Neuronal stem cell (in vitro differentiated cells): Measurements from ENCODE around the gene HGD.

Experiments used
- DNase-seq: peaks from one replicate; pipeline ENCODE4 v3.0.0-alpha.2; 2013; ENCODE audit warnings: low spot score
- H2AFZ ChIP-seq: one replicate; pipeline ENCODE4 v1.6.1; 2013; ENCODE audit warnings: mild to moderate bottlenecking, low read length, inconsistent platforms
- H2AK5ac ChIP-seq: 2 replicates; pipeline ENCODE4 v1.6.1; 2013; ENCODE audit warnings: low read depth, mild to moderate bottlenecking, inconsistent platforms, low read length, moderate library complexity, mixed read lengths
- H2BK120ac ChIP-seq: 2 replicates; pipeline ENCODE4 v1.6.1; 2013; ENCODE audit warnings: low read depth, mild to moderate bottlenecking, inconsistent platforms, low read length, moderate library complexity, mixed read lengths
- H2BK12ac ChIP-seq: one replicate; pipeline ENCODE4 v1.6.1; 2013; ENCODE audit warnings: low read length, inconsistent platforms
- H2BK15ac ChIP-seq: 2 replicates; pipeline ENCODE4 v1.6.1; 2013; ENCODE audit warnings: mild to moderate bottlenecking, low read length, inconsistent platforms, mixed read lengths
- H2BK5ac ChIP-seq: one replicate; pipeline ENCODE4 v1.6.1; 2013; ENCODE audit warnings: inconsistent platforms, mild to moderate bottlenecking, low read length, moderate library complexity
- H3K14ac ChIP-seq: one replicate; pipeline ENCODE4 v1.6.1; 2013; ENCODE audit warnings: low read length, inconsistent platforms
- H3K18ac ChIP-seq: 2 replicates; pipeline ENCODE4 v1.6.1; 2013; ENCODE audit warnings: low read length, inconsistent platforms
- H3K23ac ChIP-seq: 2 replicates; pipeline ENCODE4 v1.6.1; 2013; ENCODE audit warnings: low read depth, mild to moderate bottlenecking, mixed read lengths, low read length, inconsistent platforms; ENCODE audit not compliant: poor library complexity
- H3K27ac ChIP-seq: replicated peaks from 3 replicates; pipeline ENCODE4 v1.5.1; 2013; ENCODE audit warnings: low read length, inconsistent platforms
- H3K27me3 ChIP-seq, 3 experiments: 2 replicates each; pipeline ENCODE4 v1.6.1; 2013; ENCODE audit warnings: low read length in 3 of 3, mild to moderate bottlenecking in 2 of 3, inconsistent platforms in 1 of 3, low read depth in 1 of 3, mixed read lengths in 1 of 3, moderate library complexity in 1 of 3; ENCODE audit not compliant: control insufficient read depth in 3 of 3, insufficient read depth in 3 of 3
- H3K36me3 ChIP-seq, 2 donors: replicated peaks in 1 of 2; 2 replicates each; pipeline ENCODE4 v1.6.1; 2013; ENCODE audit warnings: low read length in 2 of 2; ENCODE audit not compliant: control insufficient read depth in 2 of 2, insufficient read depth in 2 of 2
- H3K4ac ChIP-seq: 2 replicates; pipeline ENCODE4 v1.6.1; 2013; ENCODE audit warnings: inconsistent platforms, mild to moderate bottlenecking, low read length, moderate library complexity
- H3K4me1 ChIP-seq, 2 donors: 1 replicate in 1 of 2; 2 replicates in 1 of 2; pipeline ENCODE4 v1.6.1; 2013; ENCODE audit warnings: low read length in 2 of 2, low read depth in 1 of 2; ENCODE audit not compliant: control insufficient read depth in 2 of 2, insufficient read depth in 1 of 2
- H3K4me2 ChIP-seq: one replicate; pipeline ENCODE4 v1.6.1; 2013; ENCODE audit warnings: mild to moderate bottlenecking, low read length, inconsistent platforms; ENCODE audit not compliant: insufficient read depth, poor library complexity, severe bottlenecking
- H3K4me3 ChIP-seq, 2 donors: 2 replicates each; pipeline ENCODE4 v1.5.1; 2013; ENCODE audit warnings: low read length in 2 of 2, mild to moderate bottlenecking in 2 of 2, inconsistent platforms in 1 of 2, moderate library complexity in 1 of 2
- H3K79me1 ChIP-seq: one replicate; pipeline ENCODE4 v1.6.1; 2013; ENCODE audit warnings: low read depth, mild to moderate bottlenecking, inconsistent platforms, low read length, moderate library complexity
- H3K9ac ChIP-seq: one replicate; pipeline ENCODE4 v1.6.1; 2013; ENCODE audit warnings: mild to moderate bottlenecking, low read depth, low read length, inconsistent platforms; ENCODE audit not compliant: poor library complexity
- H3K9me3 ChIP-seq, 2 donors: replicated peaks in 1 of 2; 2 replicates each; pipeline versions ENCODE3 to v1.6.1; 2013; ENCODE audit warnings: low read length in 2 of 2, mild to moderate bottlenecking in 2 of 2, inconsistent platforms in 1 of 2, low read depth in 1 of 2, mixed read lengths in 1 of 2, moderate library complexity in 1 of 2; ENCODE audit not compliant: control insufficient read depth in 2 of 2, insufficient read depth in 1 of 2
- H4K8ac ChIP-seq: one replicate; pipeline ENCODE4 v1.6.1; 2013; ENCODE audit warnings: low read depth, mild to moderate bottlenecking, inconsistent platforms, low read length, moderate library complexity
- H4K91ac ChIP-seq: one replicate; pipeline ENCODE4 v1.6.1; 2013; ENCODE audit warnings: low read length, low read depth, mild to moderate bottlenecking, inconsistent platforms; ENCODE audit not compliant: poor library complexity
- WGBS, 2 donors: extraction: QIAGEN DNeasy Blood & Tissue Kit; methylation state at CpG; one replicate each; pipeline ENCODE4 v1.1.7; 2013; ENCODE audit warnings: missing lambda C conversion rate in 2 of 2, mixed read lengths in 1 of 2; ENCODE audit not compliant: insufficient read length in 2 of 2, insufficient replicate concordance in 1 of 2; ENCODE audit errors: extremely low coverage in 2 of 2; 5-methylcytosine and 5-hydroxymethylcytosine counted together

HGD gene

GRCh38 chr3:120652281-120652680 is 29.8 kb downstream of the HGD start:
- H3K79me1 ChIP-seq: no peaks in the 10 kb centered on the region
- no peak overlapping the region for H3K9ac ChIP-seq
- H4K8ac ChIP-seq: no peak overlapping the region
- H2AK5ac ChIP-seq: no peak overlapping the region
- no CpG with 5 or more reads among the region's 3 CpGs for WGBS, 2 donors
- no peak overlapping the region for H2BK120ac ChIP-seq
- no peaks in the 10 kb centered on the region for H3K4me1 ChIP-seq
- H3K4me2 ChIP-seq: no peak overlapping the region
- H3K4ac ChIP-seq: no peak overlapping the region
- H2BK12ac ChIP-seq: no peak overlapping the region
- H2BK15ac ChIP-seq: no peak overlapping the region
- H3K27me3 ChIP-seq: no peaks in the 10 kb centered on the region
- H2BK5ac ChIP-seq: no peak overlapping the region
- no peak overlapping the region for H3K23ac ChIP-seq
- no peaks in the 10 kb centered on the region for H3K36me3 ChIP-seq
- no peak overlapping the region for H2AFZ ChIP-seq
- H3K9me3 ChIP-seq: no peaks in the 10 kb centered on the region
- no peak for DNase-seq
- no peak overlapping the region for H3K18ac ChIP-seq
- H3K27ac ChIP-seq: no peak overlapping the region
- peak overlapping the region in 1 of 2 donors; percentile 64 for H3K4me3 ChIP-seq
- no peak overlapping the region for H4K91ac ChIP-seq
- no peak overlapping the region for H3K14ac ChIP-seq

- no peak overlapping the region for H2BK12ac ChIP-seq
- WGBS, 2 donors: no CpG with 5 or more reads among the region's 2 CpGs
These were observed 31.7 kb downstream of the HGD start for GRCh38 chr3:120650311-120650710.

GRCh38 chr3:120649830-120650233 is 32.2 kb downstream of the HGD start:
- H3K4me3 ChIP-seq: no peak overlapping the region
- no peak overlapping the region for H3K23ac ChIP-seq
- no peak overlapping the region for H3K27ac ChIP-seq
- no peak overlapping the region for H4K91ac ChIP-seq
- no peak overlapping the region for H3K4me2 ChIP-seq
- H2BK12ac ChIP-seq: no peak overlapping the region
- H3K27me3 ChIP-seq: no peaks in the 10 kb centered on the region
- no peak overlapping the region for H3K9ac ChIP-seq
- H3K18ac ChIP-seq: no peak overlapping the region
- no peak overlapping the region for H2AFZ ChIP-seq
- H3K36me3 ChIP-seq: no peaks in the 10 kb centered on the region
- WGBS, 2 donors: no CpG with 5 or more reads among the region's 3 CpGs
- no peak overlapping the region for H4K8ac ChIP-seq
- no peak overlapping the region for H2BK5ac ChIP-seq
- H2BK120ac ChIP-seq: no peak overlapping the region
- H3K79me1 ChIP-seq: no peaks in the 10 kb centered on the region
- peaks cover 0 to 4% of the 10 kb centered on the region in 2 donors for H3K4me1 ChIP-seq
- no peak overlapping the region for H2BK15ac ChIP-seq
- no peak overlapping the region for H3K14ac ChIP-seq
- H2AK5ac ChIP-seq: no peak overlapping the region
- H3K9me3 ChIP-seq: no peaks in the 10 kb centered on the region
- DNase-seq: no peak
- H3K4ac ChIP-seq: no peak overlapping the region

More at GRCh38 chr3:120650311-120650710, 31.7 kb downstream of the HGD start:
- no peak overlapping the region for H2BK5ac ChIP-seq
- H3K4me3 ChIP-seq: no peak overlapping the region
- no peak overlapping the region for H4K8ac ChIP-seq
- H3K23ac ChIP-seq: no peak overlapping the region
- no peak overlapping the region for H3K9ac ChIP-seq
- H3K4me2 ChIP-seq: no peak overlapping the region
- no peak overlapping the region for H3K18ac ChIP-seq
- H4K91ac ChIP-seq: no peak overlapping the region
- no peak overlapping the region for H2BK120ac ChIP-seq
- H2AFZ ChIP-seq: no peak overlapping the region
- no peak for DNase-seq
- no peaks in the 10 kb centered on the region for H3K79me1 ChIP-seq
- H3K14ac ChIP-seq: no peak overlapping the region
- H2AK5ac ChIP-seq: no peak overlapping the region
- no peak overlapping the region for H3K27ac ChIP-seq
- no peak overlapping the region for H2BK15ac ChIP-seq
- peaks cover 0 to 2% of the 10 kb centered on the region in 2 donors for H3K4me1 ChIP-seq
- H3K4ac ChIP-seq: no peak overlapping the region
- H3K36me3 ChIP-seq: no peaks in the 10 kb centered on the region
- H3K9me3 ChIP-seq: no peaks in the 10 kb centered on the region
- H3K27me3 ChIP-seq: no peaks in the 10 kb centered on the region

GRCh38 chr3:120648290-120648689 is 33.7 kb downstream of the HGD start:
- H3K4me1 ChIP-seq: peaks cover 0 to 4% of the 10 kb centered on the region in 2 donors
- H2BK12ac ChIP-seq: no peak overlapping the region
- no peak overlapping the region for H3K23ac ChIP-seq
- H3K14ac ChIP-seq: no peak overlapping the region
- no peak overlapping the region for H3K27ac ChIP-seq
- no peaks in the 10 kb centered on the region for H3K36me3 ChIP-seq
- H3K79me1 ChIP-seq: no peaks in the 10 kb centered on the region
- no peak overlapping the region for H2AFZ ChIP-seq
- H4K8ac ChIP-seq: no peak overlapping the region
- H2AK5ac ChIP-seq: no peak overlapping the region
- H3K4ac ChIP-seq: no peak overlapping the region
- no peak overlapping the region for H3K9ac ChIP-seq
- no peak overlapping the region for H3K18ac ChIP-seq
- no peak overlapping the region for H2BK15ac ChIP-seq
- no peaks in the 10 kb centered on the region for H3K27me3 ChIP-seq
- H3K4me2 ChIP-seq: no peak overlapping the region
- no peak overlapping the region for H3K4me3 ChIP-seq
- no peak overlapping the region for H2BK5ac ChIP-seq
- DNase-seq: no peak
- no CpG with 5 or more reads among the region's 5 CpGs for WGBS, 2 donors
- H2BK120ac ChIP-seq: no peak overlapping the region
- no peak overlapping the region for H4K91ac ChIP-seq
- no peaks in the 10 kb centered on the region for H3K9me3 ChIP-seq
